AG04449 (cell line): ENCODE results near the gene NKX3-2.

Experiments used
- CTCF ChIA-PET: fragments of 350-600 bp; formaldehyde crosslinking; extraction: SDS; loops from one replicate; lab custom pipeline; 2021; ENCODE audit warnings: antibody characterized with exemption; lab: Yijun Ruan, JAX
- POLR2A ChIA-PET: fragments of 400-600, 350-600 bp; formaldehyde crosslinking; extraction: SDS; loops from one replicate; lab custom pipeline; 2020; ENCODE audit warnings: antibody characterized with exemption, inconsistent platforms; lab: Yijun Ruan, JAX
- DNase-seq: peaks from one replicate; pipeline ENCODE4 v3.0.0-alpha.2; 2010; ENCODE audit warnings: low read depth, low spot score
- H3K4me3 ChIP-seq: 2 replicates; pipeline ENCODE4 v1.5.1; 2011; ENCODE audit warnings: low read depth, mild to moderate bottlenecking, control low read depth, low read length
- CTCF ChIP-seq: IDR thresholded peaks from one replicate; pipeline ENCODE4 v1.5.1; 2011; ENCODE audit warnings: mild to moderate bottlenecking, moderate library complexity, low read length, control low read depth, inconsistent platforms; ENCODE audit not compliant: insufficient read depth; ENCODE audit errors: missing control alignments

Gene NKX3-2

GRCh38 chr4:13539619-13540445 is 4.5 kb downstream of the NKX3-2 start:
- TF ChIP-seq CTCF, result no peak
- no peak for DNase-seq
- POLR2A ChIA-PET, result no interaction called here
- H3K4me3 ChIP-seq, result no peak overlapping the region
- CTCF ChIA-PET, result no interaction called here

GRCh38 chr4:13539047-13539618 is 5.2 kb downstream of the NKX3-2 start:
- POLR2A ChIA-PET, result no interaction called here
- no peak for DNase-seq
- no peak for TF ChIP-seq CTCF
- no peak overlapping the region for H3K4me3 ChIP-seq
- CTCF ChIA-PET, result no interaction called here

- POLR2A ChIA-PET, result no interaction called here
- no peak for TF ChIP-seq CTCF
- H3K4me3 ChIP-seq, result no peak overlapping the region
- DNase-seq, result no peak
- CTCF ChIA-PET, result no interaction called here
Measured at GRCh38 chr4:13538427-13538973, 5.8 kb downstream of the NKX3-2 start.

GRCh38 chr4:13537832-13538177 is 6.5 kb downstream of the NKX3-2 start:
- no peak for DNase-seq
- TF ChIP-seq CTCF, result no peak
- H3K4me3 ChIP-seq, result no peak overlapping the region
- ChIA-PET CTCF (interaction anchor here (0.6 to 1.3 kb wide), 2 partner anchors 11 to 12 kb away, joined by 3 to 5 read pairs; no protein-coding TSS in a partner anchor), POLR2A (no interaction called here)

GRCh38 chr4:13537011-13537831 is 7.1 kb downstream of the NKX3-2 start:
- no peak for DNase-seq
- ChIA-PET CTCF (interaction anchor here (0.6 to 1.3 kb wide), 2 partner anchors 11 to 12 kb away, joined by 3 to 5 read pairs; no protein-coding TSS in a partner anchor), POLR2A (no interaction called here)
- TF ChIP-seq CTCF, result no peak
- no peak overlapping the region for H3K4me3 ChIP-seq
